Mucosa of descending colon (tissue), 3 donors: Measurements from ENCODE around the gene HDAC4. TPM values are rescaled to one million over a fixed set of nuclear protein-coding genes. Genes with fewer than 3 reads are reported as not detected.

ENCODE experiments used
- ATAC-seq: fragments of 200-7000 bp; cut with Tn5 transposase; one replicate; pipeline ENCODE4 v1.9.1; 2020; ENCODE audit warnings: mild to moderate bottlenecking, moderate library complexity
- DNase-seq, 3 donors: peaks; one replicate each; pipeline ENCODE4 v3.0.0-alpha.2; 2020
- H3K36me3 ChIP-seq: fragments of 200-600 bp; one replicate; pipeline ENCODE4 v1.8.0; 2021; ENCODE audit warnings: low read depth, mild to moderate bottlenecking
- H3K4me1 ChIP-seq: fragments of 200-600 bp; one replicate; pipeline ENCODE4 v1.8.0; 2021; ENCODE audit warnings: low read depth, mild to moderate bottlenecking
- H3K4me3 ChIP-seq: fragments of 200-600 bp; one replicate; pipeline ENCODE4 v1.8.0; 2021; ENCODE audit warnings: mild to moderate bottlenecking
- H3K9me3 ChIP-seq: fragments of 200-600 bp; one replicate; pipeline ENCODE4 v1.8.0; 2021; ENCODE audit warnings: mild to moderate bottlenecking
- CTCF ChIP-seq: fragments of 200-600 bp; IDR thresholded peaks from one replicate; pipeline ENCODE4 v1.8.0; 2022; ENCODE audit warnings: antibody characterized with exemption, mild to moderate bottlenecking
- intact Hi-C, 2 donors: fragments of 100-400 bp; cut with DNase I in 1 of 2; cut with micrococcal nuclease in 1 of 2; formaldehyde crosslinking; loops; one replicate each; pipeline versions ENCODE4 v1.11.0 to v1.11.1; 2022; cut with DNase I, micrococcal nuclease
- total RNA-seq, 3 donors: library from RNA; stranded (reverse); fragmentation: NEBNext Ultra II Directional in 2 of 3; extraction: Animal tissue kit (Norgen Biotek cat#: 25700) in 2 of 3; gene quantifications; one replicate each; pipeline versions ENCODE4 v1.2.1 to v1.2.4, GENCODE V29; 2021 to 2023
- donor health status: DM: no; HTN: no; CAD: no; lungs with moderate emphysema.
- donor health status: DM: no; HTN: no; CAD: no.
- donor health status: DM: no; HTN: yes; CAD: no.

The HDAC4 gene
- total RNA-seq, 3 donors from 2014 or later: 41.4 to 147 (median 44.0) TPM

GRCh38 chr2:239077260-239077659 lies 323.6 kb downstream of the HDAC4 start:
- intact Hi-C loops: no loop called here
- ATAC-seq: no peak
- H3K9me3 ChIP-seq: no peaks in the 10 kb centered on the region
- no peak for TF ChIP-seq CTCF
- no peak overlapping the region for H3K4me3 ChIP-seq
- H3K4me1 ChIP-seq: peaks cover 4% of the 10 kb centered on the region
- no peak for DNase-seq
- no peaks in the 10 kb centered on the region for H3K36me3 ChIP-seq

GRCh38 chr2:239075918-239076758 lies 324.7 kb downstream of the HDAC4 start:
- DNase-seq: peak; percentile 78 to 82 (median 81)
- TF ChIP-seq CTCF: no peak
- ATAC-seq: peak; percentile 93
- Histone ChIP-seq H3K9me3 (no peaks in the 10 kb centered on the region), H3K4me3 (no peak overlapping the region), H3K36me3 (no peaks in the 10 kb centered on the region), H3K4me1 (peaks cover 4% of the 10 kb centered on the region)
- intact Hi-C loops: no loop called here

GRCh38 chr2:239073745-239074530 lies 326.9 kb downstream of the HDAC4 start:
- Histone ChIP-seq H3K4me1 (peaks cover 4% of the 10 kb centered on the region), H3K36me3 (no peaks in the 10 kb centered on the region), H3K4me3 (no peak overlapping the region), H3K9me3 (no peaks in the 10 kb centered on the region)
- DNase-seq: peak in 1 of 3 donors; percentile 21
- ATAC-seq: no peak
- TF ChIP-seq CTCF: no peak
- intact Hi-C loops: no loop called here

GRCh38 chr2:239073270-239073669 lies 327.6 kb downstream of the HDAC4 start:
- Histone ChIP-seq H3K36me3 (no peaks in the 10 kb centered on the region), H3K9me3 (no peaks in the 10 kb centered on the region), H3K4me3 (no peak overlapping the region), H3K4me1 (peaks cover 4% of the 10 kb centered on the region)
- DNase-seq: no peak
- ATAC-seq: no peak
- TF ChIP-seq CTCF: no peak
- intact Hi-C loops: no loop called here

GRCh38 chr2:239072786-239073185 lies 328.0 kb downstream of the HDAC4 start:
- H3K4me1 ChIP-seq: peaks cover 4% of the 10 kb centered on the region

More at GRCh38 chr2:239072786-239073185, 328.0 kb downstream of the HDAC4 start:
- ATAC-seq (no peak), DNase-seq (no peak)
- no peaks in the 10 kb centered on the region for H3K9me3 ChIP-seq
- no peak for TF ChIP-seq CTCF
- peaks cover under 1% of the 10 kb centered on the region for H3K36me3 ChIP-seq
- intact Hi-C loops: no loop called here
- H3K4me3 ChIP-seq: no peak overlapping the region
